Measurements from ENCODE around the gene RNF31. TPM values are rescaled to one million over a fixed set of nuclear protein-coding genes. Genes with fewer than 3 reads are reported as not detected.
"Not testable (repeated sequence)": the region's sequence is repeated elsewhere in the genome, so short reads cannot be mapped to it uniquely, and the experiment has no call there.

Gene RNF31
- 100 to 1,000 TPM; 131 to 153 TPM for total RNA-seq

DNA sequence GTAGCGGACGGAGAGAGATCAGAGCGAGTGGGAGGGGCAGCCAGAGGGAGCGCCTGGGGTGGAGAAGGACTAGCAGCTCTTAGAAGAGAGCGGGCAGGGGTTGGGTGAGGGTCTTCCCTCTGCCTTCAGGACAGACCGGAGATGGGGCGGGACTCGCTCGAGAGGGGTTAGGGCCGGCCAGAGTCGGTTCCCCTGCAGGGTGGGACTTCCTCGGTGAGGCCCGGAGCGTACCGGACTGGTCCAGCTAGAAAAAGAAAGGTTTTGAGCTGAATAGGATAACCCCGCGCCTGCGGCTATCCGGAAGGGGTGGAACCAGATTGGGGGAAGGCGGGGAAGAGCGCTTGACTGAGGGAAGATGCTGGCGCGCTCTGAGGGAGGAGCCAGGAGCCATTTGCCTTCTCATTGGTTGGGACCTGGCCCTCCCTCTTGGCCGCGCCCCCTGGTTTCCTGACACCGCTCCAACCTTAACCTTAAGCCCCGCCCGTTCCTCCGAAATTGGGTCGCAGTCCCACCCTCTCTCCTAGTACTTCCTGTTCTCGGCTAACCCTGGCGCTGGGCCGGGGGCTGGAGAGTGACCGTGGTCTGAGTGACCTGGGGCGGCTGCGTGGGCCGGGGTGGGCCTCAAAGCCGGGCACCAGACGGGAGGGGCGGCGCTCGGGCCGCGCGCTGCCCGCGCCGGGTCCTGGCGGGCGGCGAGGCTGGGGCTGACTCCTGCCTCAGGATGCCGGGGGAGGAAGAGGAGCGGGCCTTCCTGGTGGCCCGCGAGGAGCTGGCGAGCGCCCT, at the start of gene RNF31:
Gene RNF31 (plus strand): TSS at position 521 of the 783 bp plus-strand sequence. CDS start 201 bp downstream, at position 722.
- POLR2A ChIA-PET = interaction anchor here (0.8 to 14.1 kb wide), 24 partner anchors 9 to 283 kb away, joined by 3 to 347 read pairs (median 8); partner anchors contain the start of genes CBLN3, CHMP4A, DCAF11 and IPO4
- ATAC-seq (ENCODE audit: low read depth) (peak; percentile 82), DNase-seq (peak; percentile 95)
- H3K27me3 Mint-ChIP-seq = no peaks in the 10 kb centered on the region
- no peaks in the 10 kb centered on the region for H3K9me3 Mint-ChIP-seq
- H3K4me1 Mint-ChIP-seq = peaks cover 54% of the 10 kb centered on the region
- peak within 1 kb of the TSS; percentile 96 for H3K27ac Mint-ChIP-seq
- peaks cover 44% of the 10 kb centered on the region for H3K36me3 Mint-ChIP-seq
- H3K4me3 Mint-ChIP-seq = peak within 1 kb of the TSS; percentile 94

DNA sequence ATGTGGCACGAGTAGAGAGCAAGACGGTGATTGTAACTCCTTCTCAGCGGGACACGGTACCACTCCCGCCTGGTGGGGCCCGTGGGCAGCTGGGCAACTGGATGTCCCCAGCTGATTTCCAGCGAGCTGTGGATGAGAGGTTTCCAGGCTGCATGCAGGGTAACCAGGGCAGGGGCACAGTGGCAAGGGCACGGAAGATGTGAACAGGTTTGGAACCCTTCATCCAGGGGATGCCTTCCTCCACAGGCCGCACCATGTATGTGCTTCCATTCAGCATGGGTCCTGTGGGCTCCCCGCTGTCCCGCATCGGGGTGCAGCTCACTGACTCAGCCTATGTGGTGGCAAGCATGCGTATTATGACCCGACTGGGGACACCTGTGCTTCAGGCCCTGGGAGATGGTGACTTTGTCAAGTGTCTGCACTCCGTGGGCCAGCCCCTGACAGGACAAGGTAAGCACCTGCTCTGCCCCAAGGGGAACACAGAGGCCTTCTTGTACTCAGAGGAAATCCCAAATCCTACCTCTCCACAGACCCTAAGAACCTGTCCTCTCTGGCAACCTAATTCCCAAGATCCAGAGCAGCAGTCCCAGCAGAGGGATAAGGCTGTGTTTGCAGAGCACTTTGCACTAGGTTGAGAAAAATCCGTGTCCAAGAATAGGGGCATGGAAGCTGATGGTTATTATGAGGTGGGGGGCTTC, 48.9 kb upstream of the RNF31 start:
- DNase-seq = no peak
- POLR2A ChIA-PET = interaction anchor here (0.8 to 2.3 kb wide), 2 partner anchors 16 to 17 kb away, joined by 3 to 8 read pairs; partner anchors contain the start of genes DCAF11 and NRL
- no peaks in the 10 kb centered on the region for H3K27me3 Mint-ChIP-seq
- no peaks in the 10 kb centered on the region for H3K9me3 Mint-ChIP-seq
- H3K4me1 Mint-ChIP-seq = peaks cover 17% of the 10 kb centered on the region
- no peak overlapping the region for H3K27ac Mint-ChIP-seq
- H3K36me3 Mint-ChIP-seq = peaks cover 41% of the 10 kb centered on the region
- ATAC-seq (ENCODE audit: low read depth) = no peak
- no peak overlapping the region for H3K4me3 Mint-ChIP-seq

- Mint-ChIP-seq H3K4me3 (no peak overlapping the region), H3K4me1 (peaks cover 13% of the 10 kb centered on the region), H3K9me3 (no peaks in the 10 kb centered on the region), H3K27ac (no peak overlapping the region), H3K36me3 (peaks cover 49% of the 10 kb centered on the region), H3K27me3 (no peaks in the 10 kb centered on the region)
- POLR2A ChIA-PET = interaction anchor here (2.3 kb wide), 1 partner anchor 15 kb away, joined by 8 read pairs; the partner anchor contains the start of genes DCAF11 and NRL
- DNase-seq (no peak), ATAC-seq (ENCODE audit: low read depth) (no peak)
Measured at GRCh38 chr14:24098927-24099813, 48.1 kb upstream of the RNF31 start.

DNA sequence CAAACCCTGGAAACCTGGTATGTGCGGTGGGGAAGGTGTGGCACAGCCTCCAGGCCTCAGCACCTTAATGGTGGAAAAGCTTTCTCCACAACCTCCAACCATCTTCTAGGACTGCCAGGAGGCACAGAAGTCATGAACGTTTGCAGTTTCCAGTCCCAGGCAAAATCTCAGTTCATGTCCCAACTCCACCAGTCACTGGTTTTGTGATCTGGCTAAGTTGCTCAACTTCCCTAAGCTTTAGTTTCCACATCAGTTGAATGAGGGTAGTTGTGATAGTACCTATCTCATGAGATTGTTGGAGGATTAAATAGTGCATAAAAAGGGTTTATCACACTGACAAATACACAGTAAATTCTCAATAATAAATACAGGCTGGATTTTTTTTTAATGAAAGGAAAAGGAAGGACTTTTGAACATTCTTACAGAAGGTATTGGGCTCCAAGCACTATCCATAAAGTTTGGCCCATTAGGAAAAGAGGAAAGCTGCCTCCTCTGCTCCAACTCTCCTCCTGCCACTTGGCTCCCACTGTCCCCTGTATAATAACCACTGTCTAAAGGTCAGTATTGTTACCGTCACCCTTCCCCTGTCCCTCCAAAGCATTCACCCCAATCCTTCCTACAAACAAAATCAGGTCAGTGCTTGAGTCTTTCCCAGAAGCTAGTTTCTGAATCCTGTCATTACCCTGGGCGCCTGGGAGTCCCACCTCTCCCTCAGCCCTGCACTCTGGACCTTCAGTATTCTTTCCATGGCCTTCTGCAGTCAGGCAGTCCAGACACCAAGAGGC, 46.9 kb upstream of the RNF31 start:
- H3K27ac Mint-ChIP-seq = peak overlapping the region; percentile 44

DNA sequence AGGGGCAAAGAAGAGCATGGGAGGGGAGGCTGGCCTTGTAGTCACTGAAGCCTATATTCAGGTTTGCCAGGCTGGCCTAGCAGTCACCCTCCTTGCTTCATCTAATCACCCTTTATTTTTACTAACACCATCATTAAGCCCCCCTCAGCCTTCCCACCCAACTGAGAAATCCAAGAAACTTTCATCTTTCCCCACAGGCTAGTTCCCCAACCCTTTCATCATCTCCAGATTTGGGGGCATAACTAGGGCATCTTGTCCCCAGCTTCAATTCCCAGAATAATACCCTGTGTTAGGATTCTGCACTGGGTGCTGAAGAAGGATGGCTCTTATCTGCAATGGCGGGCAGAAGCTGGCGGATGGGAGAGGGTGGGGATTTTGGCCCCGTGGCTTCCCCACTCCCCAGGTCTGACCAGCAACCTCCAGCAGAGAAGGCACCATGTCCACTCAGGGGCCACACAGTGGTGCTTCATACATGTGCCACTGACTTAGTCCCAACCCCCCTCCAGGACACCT, 46.3 kb upstream of the RNF31 start:
- Mint-ChIP-seq H3K36me3 (peaks cover 49% of the 10 kb centered on the region), H3K9me3 (no peaks in the 10 kb centered on the region), H3K4me3 (no peak overlapping the region), H3K27ac (peak overlapping the region; percentile 44), H3K27me3 (no peaks in the 10 kb centered on the region), H3K4me1 (peaks cover 10% of the 10 kb centered on the region)
- ATAC-seq (ENCODE audit: low read depth) (no peak), DNase-seq (no peak)
- POLR2A ChIA-PET = interaction anchor here (1.1 kb wide), 1 partner anchor 49 kb away, joined by 3 read pairs; the partner anchor contains the start of gene CARMIL3

More for the DNA sequence above, 46.9 kb upstream of the RNF31 start:
- DNase-seq (no peak), ATAC-seq (ENCODE audit: low read depth) (no peak)
- Mint-ChIP-seq H3K4me1 (peaks cover 11% of the 10 kb centered on the region), H3K4me3 (no peak overlapping the region), H3K36me3 (peaks cover 53% of the 10 kb centered on the region), H3K9me3 (no peaks in the 10 kb centered on the region), H3K27me3 (no peaks in the 10 kb centered on the region)
- POLR2A ChIA-PET = interaction anchor here (1.1 kb wide), 1 partner anchor 48 kb away, joined by 3 read pairs; the partner anchor contains the start of gene CARMIL3

DNA sequence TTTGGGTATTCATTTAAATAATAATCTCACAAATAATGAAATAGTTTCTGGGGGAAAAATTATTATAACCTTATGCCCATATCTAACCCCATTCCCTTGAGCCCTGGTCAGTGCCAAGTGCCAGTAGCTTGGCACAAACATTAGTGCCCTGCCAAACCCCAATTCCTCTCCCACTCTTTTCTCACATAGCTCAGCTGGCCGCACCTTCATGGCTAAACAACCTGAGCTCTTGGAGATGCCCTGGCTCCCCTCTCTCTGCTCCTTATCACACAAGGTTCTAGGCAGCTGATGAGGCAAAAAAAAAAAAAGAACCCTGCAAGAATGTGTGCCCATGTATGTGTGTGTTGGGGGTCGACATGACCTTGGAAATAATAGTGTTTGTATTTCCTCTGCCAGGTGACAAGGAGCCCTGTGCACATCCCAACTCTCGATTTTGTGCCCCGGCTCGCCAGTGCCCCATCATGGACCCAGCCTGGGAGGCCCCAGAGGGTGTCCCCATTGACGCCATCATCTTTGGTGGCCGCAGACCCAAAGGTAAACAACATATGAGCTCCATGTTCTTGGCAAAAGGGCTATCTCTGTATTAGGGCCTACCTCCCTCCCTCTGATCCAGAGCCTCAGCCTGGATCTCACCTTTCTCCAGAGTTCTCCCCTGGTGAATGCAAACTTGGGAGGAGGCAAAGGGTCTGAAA, 44.8 kb upstream of the RNF31 start:
- peak overlapping the region; percentile 46 for H3K27ac Mint-ChIP-seq
- no peaks in the 10 kb centered on the region for H3K9me3 Mint-ChIP-seq
- H3K4me3 Mint-ChIP-seq = no peak overlapping the region
- DNase-seq = no peak
- H3K4me1 Mint-ChIP-seq = peaks cover 13% of the 10 kb centered on the region
- POLR2A ChIA-PET = interaction anchor here (1.0 to 1.7 kb wide), 2 partner anchors 9 to 33 kb away, joined by 4 to 7 read pairs; no protein-coding TSS in a partner anchor
- no peaks in the 10 kb centered on the region for H3K27me3 Mint-ChIP-seq
- peaks cover 41% of the 10 kb centered on the region for H3K36me3 Mint-ChIP-seq
- ATAC-seq (ENCODE audit: low read depth) = no peak

- Mint-ChIP-seq H3K27ac (no peak overlapping the region), H3K36me3 (peaks cover 41% of the 10 kb centered on the region), H3K4me3 (no peak overlapping the region), H3K4me1 (peaks cover 18% of the 10 kb centered on the region), H3K27me3 (no peaks in the 10 kb centered on the region), H3K9me3 (no peaks in the 10 kb centered on the region)
- POLR2A ChIA-PET = interaction anchor here (0.9 to 1.7 kb wide), 3 partner anchors 8 to 11 kb away, joined by 3 to 7 read pairs (median 6); no protein-coding TSS in a partner anchor
- ATAC-seq (ENCODE audit: low read depth) = no peak
- no peak for DNase-seq
Measured at GRCh38 chr14:24103451-24103850, 43.8 kb upstream of the RNF31 start.

DNA sequence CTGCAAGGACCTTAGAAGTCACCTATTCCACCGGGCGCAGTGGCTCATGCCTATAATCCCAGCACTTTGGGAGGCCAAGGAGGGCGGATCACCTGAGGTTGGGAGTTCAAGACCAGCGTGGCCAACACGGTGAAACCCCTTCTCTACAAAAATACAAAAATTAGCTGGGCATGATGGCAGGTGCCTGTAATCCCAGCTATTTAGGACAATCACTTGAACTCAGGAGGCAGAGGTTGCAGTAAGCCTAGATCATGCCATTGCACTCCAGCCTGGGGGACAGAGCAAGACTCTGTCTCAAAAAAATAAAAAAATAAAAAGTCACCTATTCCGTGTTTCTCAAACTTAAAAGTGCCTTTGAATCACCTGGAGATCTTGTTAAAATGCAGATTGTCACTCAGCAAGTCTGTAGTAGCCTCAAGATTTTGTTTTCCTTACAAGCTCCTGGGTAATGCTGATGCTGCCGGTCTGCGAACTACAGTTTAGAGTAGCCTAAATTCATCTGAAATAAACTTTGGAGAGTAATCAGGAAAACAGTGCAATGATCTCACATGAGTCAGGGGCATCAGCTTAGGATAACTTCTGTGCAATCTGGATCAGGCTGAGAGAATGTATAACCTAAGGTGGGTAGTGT, 41.6 kb upstream of the RNF31 start:
- Mint-ChIP-seq H3K27ac (peak overlapping the region; percentile 37), H3K36me3 (peaks cover 32% of the 10 kb centered on the region), H3K4me1 (peaks cover 30% of the 10 kb centered on the region)
- not testable (repeated sequence) for H3K9me3 Mint-ChIP-seq; DNase-seq; H3K27me3 Mint-ChIP-seq; H3K4me3 Mint-ChIP-seq; ATAC-seq (ENCODE audit: low read depth)
- POLR2A ChIA-PET = interaction anchor here (1.2 to 7.0 kb wide), 3 partner anchors 12 to 30 kb away, joined by 4 to 116 read pairs (median 4); partner anchors contain the start of genes PCK2 and PSME1

GRCh38 chr14:24106672-24107271, 40.5 kb upstream of the RNF31 start:
- POLR2A ChIA-PET = interaction anchor here (1.2 to 7.0 kb wide), 5 partner anchors 13 to 54 kb away, joined by 3 to 116 read pairs (median 8); partner anchors contain the start of genes EMC9, IRF9 and PCK2
- ATAC-seq (ENCODE audit: low read depth) (no peak), DNase-seq (no peak)
- Mint-ChIP-seq H3K4me3 (no peak overlapping the region), H3K27me3 (no peaks in the 10 kb centered on the region), H3K4me1 (peaks cover 32% of the 10 kb centered on the region), H3K9me3 (no peaks in the 10 kb centered on the region), H3K36me3 (peaks cover 30% of the 10 kb centered on the region), H3K27ac (peak overlapping the region; percentile 13)

- DNase-seq (no peak), ATAC-seq (ENCODE audit: low read depth) (peak; percentile 35)
- Mint-ChIP-seq H3K4me3 (peak overlapping the region; percentile 60), H3K27me3 (no peaks in the 10 kb centered on the region), H3K27ac (peak overlapping the region; percentile 96), H3K9me3 (no peaks in the 10 kb centered on the region), H3K36me3 (peaks cover 18% of the 10 kb centered on the region), H3K4me1 (peaks cover 31% of the 10 kb centered on the region)
- POLR2A ChIA-PET = interaction anchor here (0.6 to 7.0 kb wide), 11 partner anchors 15 to 87 kb away, joined by 3 to 116 read pairs (median 11); partner anchors contain the start of genes EMC9, IRF9, PCK2 and PSME1
Measured at GRCh38 chr14:24108336-24108874, 38.9 kb upstream of the RNF31 start.
